ENCODE data around the gene NID1.

The NID1 gene

DNA sequence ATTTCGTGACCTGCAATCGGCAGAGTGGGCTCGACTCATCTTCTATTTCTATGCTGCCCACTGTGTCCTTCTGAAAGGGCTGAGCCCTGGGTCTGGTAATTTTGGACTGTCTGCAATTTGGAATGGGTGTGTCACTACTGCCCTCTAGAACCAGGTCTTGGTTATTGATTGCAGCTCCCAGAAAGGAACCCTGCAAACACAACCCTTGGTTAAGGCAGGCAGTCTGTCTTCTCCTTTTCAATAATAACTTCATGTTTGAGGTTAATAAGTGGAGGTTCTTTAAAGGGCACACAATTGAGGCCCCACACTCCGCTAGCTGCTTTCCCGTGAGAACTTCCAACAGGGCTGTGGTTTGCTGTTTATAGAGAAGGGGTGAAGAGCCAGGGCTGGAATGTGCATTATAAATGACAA lies 118.3 kb downstream of the NID1 start:
- CTCF ChIA-PET, result interaction anchor here (1.1 to 1.7 kb wide), 4 partner anchors 11 to 81 kb away, joined by 3 to 9 read pairs (median 4); no protein-coding TSS in a partner anchor
- Histone ChIP-seq H3K4me3 (ENCODE audit: control insufficient read depth in 1 of 7, extremely low read depth in 1 of 7, insufficient read depth in 4 of 7, low read depth in 2 of 7, low read length in 6 of 7) (no peak overlapping the region), H3K27ac (ENCODE audit: insufficient read depth in 1 of 2, low read depth in 1 of 2, low read length in 2 of 2, poor library complexity in 1 of 2, severe bottlenecking in 2 of 2) (no peak overlapping the region), H3K27me3 (replicated peaks in 2 of 5; ENCODE audit: control insufficient read depth in 4 of 5, insufficient read depth in 5 of 5, low read length in 4 of 5) (no peaks in the 10 kb centered on the region), H3K9me3 (ENCODE audit: control extremely low read depth in 1 of 5, control insufficient read depth in 4 of 5, insufficient read depth in 2 of 5, low read depth in 1 of 5, low read length in 4 of 5) (no peaks in the 10 kb centered on the region), H3K4me1 (ENCODE audit: control extremely low read depth in 1 of 4, control insufficient read depth in 4 of 4, insufficient read depth in 4 of 4, low read length in 3 of 4) (peaks cover 0 to 21% (median 2%) of the 10 kb centered on the region in 4 experiments), H3K36me3 (ENCODE audit: control insufficient read depth in 4 of 4, insufficient read depth in 4 of 4, low read length in 3 of 4) (no peaks in the 10 kb centered on the region)
- DNase-seq, result peak in 2 of 3 donors; percentile 29 to 37
- WGBS (ENCODE audit: insufficient coverage), result 71% methylated on average over 5 of the region's 5 CpGs
- POLR2A ChIA-PET, result no interaction called here

DNA sequence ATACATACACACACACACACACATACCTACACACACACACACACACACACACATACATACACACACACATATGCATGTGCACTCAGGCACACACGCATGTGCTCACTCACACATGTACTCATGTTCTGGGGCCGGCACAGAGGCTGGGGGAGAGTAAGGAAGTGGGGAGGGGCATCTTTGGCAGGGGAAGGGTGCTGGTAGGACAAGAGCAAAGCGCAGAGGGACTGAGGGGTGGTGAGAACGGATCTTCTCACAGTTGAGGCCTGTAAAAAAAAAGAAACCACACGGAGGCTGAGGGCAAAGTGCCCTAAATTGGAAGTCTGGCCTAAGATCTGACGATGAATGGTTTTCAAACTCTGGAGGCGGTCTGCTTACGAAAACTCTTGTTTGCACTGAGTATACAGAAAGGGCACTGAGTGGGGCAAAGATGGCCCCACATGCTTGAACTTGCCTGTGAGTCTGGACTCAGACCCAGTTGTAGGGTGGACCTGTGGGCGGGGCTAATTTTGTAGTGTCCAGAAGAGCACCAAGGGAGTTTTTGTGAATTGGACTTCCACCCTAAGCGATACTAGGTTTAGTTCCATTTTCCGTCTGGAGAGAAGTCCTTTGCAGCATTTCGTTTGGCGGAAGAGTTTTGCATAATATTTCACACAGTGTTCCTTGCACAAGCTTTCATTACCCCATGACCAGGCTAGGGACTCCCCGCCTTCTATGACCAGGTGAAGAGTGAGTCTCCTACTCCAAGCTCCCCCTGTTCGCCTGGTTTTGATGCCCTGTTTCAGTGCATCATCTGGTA lies 118.9 kb downstream of the NID1 start:
- Histone ChIP-seq H3K4me1 (ENCODE audit: control extremely low read depth in 1 of 4, control insufficient read depth in 4 of 4, insufficient read depth in 4 of 4, low read length in 3 of 4) (peaks cover 0 to 21% (median 2%) of the 10 kb centered on the region in 4 experiments), H3K9me3 (ENCODE audit: control extremely low read depth in 1 of 5, control insufficient read depth in 4 of 5, insufficient read depth in 2 of 5, low read depth in 1 of 5, low read length in 4 of 5) (no peaks in the 10 kb centered on the region), H3K27ac (ENCODE audit: insufficient read depth in 1 of 2, low read depth in 1 of 2, low read length in 2 of 2, poor library complexity in 1 of 2, severe bottlenecking in 2 of 2) (no peak overlapping the region), H3K4me3 (ENCODE audit: control insufficient read depth in 1 of 7, extremely low read depth in 1 of 7, insufficient read depth in 4 of 7, low read depth in 2 of 7, low read length in 6 of 7) (no peak overlapping the region), H3K27me3 (replicated peaks in 2 of 5; ENCODE audit: control insufficient read depth in 4 of 5, insufficient read depth in 5 of 5, low read length in 4 of 5) (no peaks in the 10 kb centered on the region), H3K36me3 (ENCODE audit: control insufficient read depth in 4 of 4, insufficient read depth in 4 of 4, low read length in 3 of 4) (no peaks in the 10 kb centered on the region)
- 95% methylated on average over 14 of the region's 15 CpGs for WGBS (ENCODE audit: insufficient coverage)
- DNase-seq, result no peak
- CTCF ChIA-PET, result interaction anchor here (0.6 to 1.7 kb wide), 6 partner anchors 8 to 116 kb away, joined by 3 to 9 read pairs (median 3); no protein-coding TSS in a partner anchor
- POLR2A ChIA-PET, result no interaction called here

DNA sequence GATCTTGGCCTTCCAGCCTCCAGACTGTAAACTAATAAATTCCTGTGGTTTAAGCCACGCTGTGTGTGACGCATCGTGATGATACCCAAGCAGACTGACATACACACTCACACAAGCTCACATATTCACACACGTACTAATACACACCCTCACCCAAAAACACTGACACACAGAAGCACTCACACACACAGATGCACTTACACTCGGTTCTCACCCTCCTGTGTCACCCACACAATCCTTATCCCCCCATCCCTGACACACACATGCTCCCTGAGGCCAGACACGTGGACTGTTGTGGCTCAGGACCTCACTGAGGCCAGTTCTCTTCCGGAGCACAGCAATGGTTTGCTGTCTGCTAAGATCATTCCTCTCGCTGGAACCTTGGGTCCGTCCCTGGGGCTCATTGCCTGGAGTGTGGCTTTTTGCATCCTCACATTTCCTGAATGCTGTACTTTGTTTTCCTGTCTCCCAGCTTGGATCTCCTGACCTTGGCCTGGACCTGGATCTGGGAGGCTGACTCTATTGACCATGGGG lies 121.2 kb downstream of the NID1 start:
- CTCF ChIA-PET, result interaction anchor here (1.0 to 1.8 kb wide), 2 partner anchors 11 to 14 kb away, joined by 3 to 6 read pairs; no protein-coding TSS in a partner anchor
- WGBS (ENCODE audit: insufficient coverage), result 85% methylated on average over 8 of the region's 9 CpGs
- peaks cover 12 to 40% (median 14%) of the 10 kb centered on the region in 4 experiments for H3K4me1 ChIP-seq (ENCODE audit: control extremely low read depth in 1 of 4, control insufficient read depth in 4 of 4, insufficient read depth in 4 of 4, low read length in 3 of 4)
- H3K36me3 ChIP-seq (ENCODE audit: control insufficient read depth in 4 of 4, insufficient read depth in 4 of 4, low read length in 3 of 4), result no peaks in the 10 kb centered on the region
- H3K27me3 ChIP-seq (replicated peaks in 2 of 5; ENCODE audit: control insufficient read depth in 4 of 5, insufficient read depth in 5 of 5, low read length in 4 of 5), result no peaks in the 10 kb centered on the region
- no peaks in the 10 kb centered on the region for H3K9me3 ChIP-seq (ENCODE audit: control extremely low read depth in 1 of 5, control insufficient read depth in 4 of 5, insufficient read depth in 2 of 5, low read depth in 1 of 5, low read length in 4 of 5)
- no peak overlapping the region for H3K4me3 ChIP-seq (ENCODE audit: control insufficient read depth in 1 of 7, extremely low read depth in 1 of 7, insufficient read depth in 4 of 7, low read depth in 2 of 7, low read length in 6 of 7)
- H3K27ac ChIP-seq (ENCODE audit: insufficient read depth in 1 of 2, low read depth in 1 of 2, low read length in 2 of 2, poor library complexity in 1 of 2, severe bottlenecking in 2 of 2), result no peak overlapping the region
- no peak for DNase-seq
- POLR2A ChIA-PET, result no interaction called here

DNA sequence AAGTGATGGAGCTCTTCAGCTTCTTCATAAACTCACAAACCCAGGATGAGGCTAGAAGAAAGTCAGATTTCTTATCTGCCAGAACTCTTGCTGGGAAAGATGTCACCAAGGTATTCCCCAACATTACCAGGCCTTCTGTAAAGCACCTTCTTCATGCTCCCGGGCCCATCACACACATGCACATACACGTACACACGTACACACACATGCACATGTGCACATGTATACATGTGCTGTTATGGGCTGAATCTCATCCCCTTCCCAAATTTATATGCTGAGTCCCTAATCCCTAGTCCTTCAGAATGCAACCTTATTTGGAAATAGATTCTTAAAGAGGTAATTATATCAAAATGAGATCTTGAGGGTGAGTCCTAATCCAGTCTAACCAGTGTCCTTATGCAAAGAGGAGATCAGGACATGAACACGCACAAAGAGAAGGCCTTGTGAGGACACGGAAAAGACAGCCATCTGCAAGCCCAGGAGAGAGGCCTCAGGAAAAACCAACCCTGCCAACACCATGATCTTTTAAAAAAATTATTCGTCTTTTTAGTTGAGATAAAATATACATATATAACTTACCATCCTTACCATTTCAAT lies 121.8 kb downstream of the NID1 start:
- no peak overlapping the region for H3K4me3 ChIP-seq (ENCODE audit: control insufficient read depth in 1 of 7, extremely low read depth in 1 of 7, insufficient read depth in 4 of 7, low read depth in 2 of 7, low read length in 6 of 7)
- POLR2A ChIA-PET, result interaction anchor here (0.9 kb wide), 1 partner anchor 11 kb away, joined by 3 read pairs; no protein-coding TSS in a partner anchor
- no peaks in the 10 kb centered on the region for H3K27me3 ChIP-seq (replicated peaks in 2 of 5; ENCODE audit: control insufficient read depth in 4 of 5, insufficient read depth in 5 of 5, low read length in 4 of 5)
- peaks cover 14 to 46% (median 18%) of the 10 kb centered on the region in 4 experiments for H3K4me1 ChIP-seq (ENCODE audit: control extremely low read depth in 1 of 4, control insufficient read depth in 4 of 4, insufficient read depth in 4 of 4, low read length in 3 of 4)
- H3K27ac ChIP-seq (ENCODE audit: insufficient read depth in 1 of 2, low read depth in 1 of 2, low read length in 2 of 2, poor library complexity in 1 of 2, severe bottlenecking in 2 of 2), result no peak overlapping the region
- no peak for DNase-seq
- 91% methylated on average over 5 of the region's 6 CpGs for WGBS (ENCODE audit: insufficient coverage)
- CTCF ChIA-PET, result interaction anchor here (0.9 to 1.8 kb wide), 3 partner anchors 11 to 77 kb away, joined by 3 to 6 read pairs (median 3); partner anchors contain the start of gene LYST
- no peaks in the 10 kb centered on the region for H3K9me3 ChIP-seq (ENCODE audit: control extremely low read depth in 1 of 5, control insufficient read depth in 4 of 5, insufficient read depth in 2 of 5, low read depth in 1 of 5, low read length in 4 of 5)
- H3K36me3 ChIP-seq (ENCODE audit: control insufficient read depth in 4 of 4, insufficient read depth in 4 of 4, low read length in 3 of 4), result no peaks in the 10 kb centered on the region

DNA sequence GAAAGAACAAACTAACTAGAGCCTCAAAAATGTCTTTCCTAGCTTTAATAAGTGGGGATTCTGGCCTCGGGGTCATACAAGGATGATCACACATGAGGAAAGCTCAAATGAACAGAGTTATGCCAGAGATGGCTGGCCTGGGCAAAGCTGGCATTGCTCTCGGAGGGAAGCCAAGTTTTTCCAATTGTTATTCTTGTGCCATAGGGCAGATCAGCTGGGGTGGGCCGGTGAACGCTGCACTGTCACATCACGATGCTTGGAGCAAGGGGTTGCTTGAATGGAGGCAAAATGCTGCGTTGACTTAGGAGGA lies 122.3 kb downstream of the NID1 start:
- Histone ChIP-seq H3K9me3 (ENCODE audit: control extremely low read depth in 1 of 5, control insufficient read depth in 4 of 5, insufficient read depth in 2 of 5, low read depth in 1 of 5, low read length in 4 of 5) (no peaks in the 10 kb centered on the region), H3K27me3 (replicated peaks in 2 of 5; ENCODE audit: control insufficient read depth in 4 of 5, insufficient read depth in 5 of 5, low read length in 4 of 5) (no peaks in the 10 kb centered on the region), H3K27ac (ENCODE audit: insufficient read depth in 1 of 2, low read depth in 1 of 2, low read length in 2 of 2, poor library complexity in 1 of 2, severe bottlenecking in 2 of 2) (no peak overlapping the region), H3K36me3 (ENCODE audit: control insufficient read depth in 4 of 4, insufficient read depth in 4 of 4, low read length in 3 of 4) (no peaks in the 10 kb centered on the region), H3K4me1 (ENCODE audit: control extremely low read depth in 1 of 4, control insufficient read depth in 4 of 4, insufficient read depth in 4 of 4, low read length in 3 of 4) (peaks cover 14 to 49% (median 20%) of the 10 kb centered on the region in 4 experiments), H3K4me3 (ENCODE audit: control insufficient read depth in 1 of 7, extremely low read depth in 1 of 7, insufficient read depth in 4 of 7, low read depth in 2 of 7, low read length in 6 of 7) (no peak overlapping the region)
- no peak for DNase-seq
- ChIA-PET POLR2A (interaction anchor here (0.9 kb wide), 1 partner anchor 11 kb away, joined by 3 read pairs; no protein-coding TSS in a partner anchor), CTCF (interaction anchor here (0.7 to 1.8 kb wide), 3 partner anchors 11 to 76 kb away, joined by 3 to 6 read pairs (median 3); partner anchors contain the start of gene LYST)
- WGBS (ENCODE audit: insufficient coverage), result 98% methylated on average over 6 of the region's 6 CpGs

DNA sequence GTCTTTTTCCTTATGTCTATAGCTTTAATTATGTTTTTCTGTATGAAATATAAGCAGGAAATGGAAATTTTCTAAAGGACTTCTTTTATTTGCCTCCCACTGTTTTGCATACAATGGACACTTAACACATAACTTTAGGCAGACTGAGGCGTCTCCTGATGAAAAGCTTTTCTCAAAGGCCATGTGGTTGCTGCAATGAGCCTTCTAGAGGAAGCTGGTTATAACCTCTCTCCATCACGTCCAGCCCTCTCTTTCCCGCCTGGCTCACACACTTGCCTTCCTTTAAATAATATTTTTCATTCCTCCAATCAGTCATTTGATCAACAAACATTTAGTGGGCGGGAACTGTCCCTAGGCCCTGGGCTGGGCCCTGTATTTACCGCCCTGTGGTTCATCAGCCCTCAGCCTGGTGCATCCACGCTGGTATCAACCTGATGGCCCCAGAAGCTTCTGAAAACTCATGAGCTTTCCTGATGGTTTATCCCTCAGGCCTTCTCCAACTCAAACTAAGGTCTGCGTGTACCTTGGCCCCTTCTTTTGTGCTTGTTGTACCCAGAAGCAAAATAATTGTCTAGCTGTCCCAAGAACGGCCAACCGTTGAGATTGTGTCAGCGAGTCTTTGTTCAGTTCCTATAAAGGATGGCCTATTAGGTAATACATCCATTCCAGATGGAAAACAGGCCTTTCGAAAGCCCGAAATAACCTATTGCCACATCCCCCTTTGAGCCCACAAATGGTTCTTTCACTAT lies 122.8 kb downstream of the NID1 start:
- no peak overlapping the region for H3K27ac ChIP-seq (ENCODE audit: insufficient read depth in 1 of 2, low read depth in 1 of 2, low read length in 2 of 2, poor library complexity in 1 of 2, severe bottlenecking in 2 of 2)
- POLR2A ChIA-PET, result interaction anchor here (0.6 to 0.9 kb wide), 2 partner anchors 12 to 131 kb away, joined by 3 to 4 read pairs; no protein-coding TSS in a partner anchor
- H3K9me3 ChIP-seq (ENCODE audit: control extremely low read depth in 1 of 5, control insufficient read depth in 4 of 5, insufficient read depth in 2 of 5, low read depth in 1 of 5, low read length in 4 of 5), result no peaks in the 10 kb centered on the region
- peaks cover 11 to 54% (median 26%) of the 10 kb centered on the region in 4 experiments for H3K4me1 ChIP-seq (ENCODE audit: control extremely low read depth in 1 of 4, control insufficient read depth in 4 of 4, insufficient read depth in 4 of 4, low read length in 3 of 4)
- H3K27me3 ChIP-seq (replicated peaks in 2 of 5; ENCODE audit: control insufficient read depth in 4 of 5, insufficient read depth in 5 of 5, low read length in 4 of 5), result no peaks in the 10 kb centered on the region
- 98% methylated on average over 10 of the region's 12 CpGs for WGBS (ENCODE audit: insufficient coverage)
- no peaks in the 10 kb centered on the region for H3K36me3 ChIP-seq (ENCODE audit: control insufficient read depth in 4 of 4, insufficient read depth in 4 of 4, low read length in 3 of 4)
- no peak for DNase-seq
- CTCF ChIA-PET, result interaction anchor here (0.7 to 1.8 kb wide), 6 partner anchors 11 to 84 kb away, joined by 3 to 6 read pairs (median 3); partner anchors contain the start of gene LYST
- no peak overlapping the region for H3K4me3 ChIP-seq (ENCODE audit: control insufficient read depth in 1 of 7, extremely low read depth in 1 of 7, insufficient read depth in 4 of 7, low read depth in 2 of 7, low read length in 6 of 7)
